OCI-LY3 (cell line): ENCODE data around the gene TRAPPC14.

Experiments
- CTCF ChIP-seq: fragments of 200-600, 300-600 bp; sonication (generic); IDR thresholded peaks from 2 replicates; pipeline ENCODE4 v1.5.1; 2014; ENCODE audit warnings: antibody characterized with exemption, low read length, low read depth
- EZH2phosphoT487 ChIP-seq: fragments of 200-600 bp; shearing (Covaris generic); IDR thresholded peaks from 2 replicates; pipeline ENCODE4 v1.6.1; 2018; ENCODE audit warnings: antibody characterized with exemption, mixed run types, low read depth

- no peak for TF ChIP-seq EZH2phosphoT487
- TF ChIP-seq CTCF: peak; percentile 6; the same call in 1 of the 2 replicates
Measured at GRCh38 chr7:100189061-100189460, 30.5 kb upstream of the TRAPPC14 start.
